C4-2B (cell line): ENCODE results near the gene NHSL2.

Experiments
- H3K27ac ChIP-seq: fragments of 450-650 bp; 2 replicates; pipeline ENCODE4 v1.5.1; 2017
- CTCF ChIP-seq: fragments of 450-650 bp; conservative IDR thresholded peaks from 2 replicates; pipeline ENCODE4 v1.5.1; 2017; ENCODE audit warnings: mild to moderate bottlenecking
- ZFX ChIP-seq: fragments of 450-650 bp; IDR thresholded peaks from 2 replicates; pipeline ENCODE4 v1.6.1; 2017

NHSL2 gene

GRCh38 chrX:71941776-71942175, 31.1 kb downstream of the NHSL2 start:
- TF ChIP-seq CTCF (no peak), ZFX (no peak)
- no peak overlapping the region for H3K27ac ChIP-seq

- no peak overlapping the region for H3K27ac ChIP-seq
- TF ChIP-seq CTCF (no peak), ZFX (no peak)
These were observed 33.7 kb downstream of the NHSL2 start for GRCh38 chrX:71944369-71944768.

GRCh38 chrX:71945237-71945805, 34.7 kb downstream of the NHSL2 start:
- H3K27ac ChIP-seq: no peak overlapping the region
- TF ChIP-seq ZFX (no peak), CTCF (no peak)

GRCh38 chrX:71949363-71949762, 38.7 kb downstream of the NHSL2 start:
- H3K27ac ChIP-seq: no peak overlapping the region
- TF ChIP-seq CTCF (no peak), ZFX (no peak)

- H3K27ac ChIP-seq: no peak overlapping the region
- no peak for TF ChIP-seq ZFX
- TF ChIP-seq CTCF: no peak
These were observed 39.3 kb downstream of the NHSL2 start for GRCh38 chrX:71949844-71950445.

GRCh38 chrX:71953391-71953790, 42.7 kb downstream of the NHSL2 start:
- H3K27ac ChIP-seq: no peak overlapping the region
- TF ChIP-seq ZFX (no peak), CTCF (no peak)

- no peak overlapping the region for H3K27ac ChIP-seq
- TF ChIP-seq ZFX (no peak), CTCF (no peak)
These were observed 43.3 kb downstream of the NHSL2 start for GRCh38 chrX:71953946-71954345.
